Effector CD8-positive, alpha-beta T cell (primary cell): ENCODE measurements around the gene EXOSC7.

Source experiments
- DNase-seq: peaks from one replicate; lab custom pipeline; 2025; lab: John Stamatoyannopoulos, UW

The EXOSC7 gene

GRCh38 chr3:44993471-44994205 is 17.6 kb downstream of the EXOSC7 start:
- no peak for DNase-seq

GRCh38 chr3:44995142-44995770 is 19.2 kb downstream of the EXOSC7 start:
- DNase-seq: no peak

- no peak for DNase-seq
Measured at GRCh38 chr3:44996556-44996969, 20.5 kb downstream of the EXOSC7 start.

GRCh38 chr3:44999782-45000181 is 23.7 kb downstream of the EXOSC7 start:
- no peak for DNase-seq

- DNase-seq: no peak
Measured at GRCh38 chr3:45000823-45001222, 24.8 kb downstream of the EXOSC7 start.

GRCh38 chr3:45001738-45002137 is 25.7 kb downstream of the EXOSC7 start:
- no peak for DNase-seq

GRCh38 chr3:45002139-45002660 is 26.2 kb downstream of the EXOSC7 start:
- no peak for DNase-seq

GRCh38 chr3:45002720-45003119 is 26.7 kb downstream of the EXOSC7 start:
- no peak for DNase-seq

- DNase-seq: no peak
Measured at GRCh38 chr3:45003406-45003805, 27.4 kb downstream of the EXOSC7 start.

GRCh38 chr3:45003859-45004258 is 27.8 kb downstream of the EXOSC7 start:
- no peak for DNase-seq

GRCh38 chr3:45007091-45007490 is 31.0 kb downstream of the EXOSC7 start:
- DNase-seq: no peak

- DNase-seq: no peak
Measured at GRCh38 chr3:45008117-45008516, 32.1 kb downstream of the EXOSC7 start.

GRCh38 chr3:45009868-45010267 is 33.8 kb downstream of the EXOSC7 start:
- DNase-seq: no peak

- DNase-seq: no peak
Measured at GRCh38 chr3:45010811-45011333, 34.8 kb downstream of the EXOSC7 start.

- no peak for DNase-seq
Measured at GRCh38 chr3:45011756-45012508, 35.9 kb downstream of the EXOSC7 start.

GRCh38 chr3:45012577-45012976 is 36.5 kb downstream of the EXOSC7 start:
- no peak for DNase-seq

- DNase-seq: no peak
Measured at GRCh38 chr3:45016916-45017315, 40.9 kb downstream of the EXOSC7 start.

GRCh38 chr3:45017821-45018220 is 41.8 kb downstream of the EXOSC7 start:
- no peak for DNase-seq

- no peak for DNase-seq
Measured at GRCh38 chr3:45020534-45020933, 44.5 kb downstream of the EXOSC7 start.

GRCh38 chr3:45021524-45022297 is 45.7 kb downstream of the EXOSC7 start:
- no peak for DNase-seq

GRCh38 chr3:45023675-45024074 is 47.6 kb downstream of the EXOSC7 start:
- no peak for DNase-seq
